ENCODE data around the gene SSBP2.

DNA sequence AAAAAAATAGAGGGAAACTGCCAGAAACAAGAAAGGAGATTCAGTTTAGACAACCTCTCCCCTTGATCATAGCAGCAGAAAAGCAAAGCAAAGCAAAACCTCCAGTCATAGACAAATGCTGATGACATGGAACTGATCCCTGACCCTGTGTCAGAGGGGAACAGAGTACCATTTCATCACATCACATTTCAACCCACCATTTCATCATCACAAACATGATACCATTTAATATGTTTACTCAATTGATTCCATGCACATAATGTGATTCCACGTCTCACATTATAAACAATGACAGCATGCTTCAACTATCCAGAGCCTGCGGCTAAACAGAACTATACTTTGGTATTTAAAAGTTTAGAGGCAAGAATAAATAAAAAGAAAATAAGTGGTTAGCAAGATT, 328.2 kb downstream of the SSBP2 start:
- TF ChIP-seq, protein P1, sequence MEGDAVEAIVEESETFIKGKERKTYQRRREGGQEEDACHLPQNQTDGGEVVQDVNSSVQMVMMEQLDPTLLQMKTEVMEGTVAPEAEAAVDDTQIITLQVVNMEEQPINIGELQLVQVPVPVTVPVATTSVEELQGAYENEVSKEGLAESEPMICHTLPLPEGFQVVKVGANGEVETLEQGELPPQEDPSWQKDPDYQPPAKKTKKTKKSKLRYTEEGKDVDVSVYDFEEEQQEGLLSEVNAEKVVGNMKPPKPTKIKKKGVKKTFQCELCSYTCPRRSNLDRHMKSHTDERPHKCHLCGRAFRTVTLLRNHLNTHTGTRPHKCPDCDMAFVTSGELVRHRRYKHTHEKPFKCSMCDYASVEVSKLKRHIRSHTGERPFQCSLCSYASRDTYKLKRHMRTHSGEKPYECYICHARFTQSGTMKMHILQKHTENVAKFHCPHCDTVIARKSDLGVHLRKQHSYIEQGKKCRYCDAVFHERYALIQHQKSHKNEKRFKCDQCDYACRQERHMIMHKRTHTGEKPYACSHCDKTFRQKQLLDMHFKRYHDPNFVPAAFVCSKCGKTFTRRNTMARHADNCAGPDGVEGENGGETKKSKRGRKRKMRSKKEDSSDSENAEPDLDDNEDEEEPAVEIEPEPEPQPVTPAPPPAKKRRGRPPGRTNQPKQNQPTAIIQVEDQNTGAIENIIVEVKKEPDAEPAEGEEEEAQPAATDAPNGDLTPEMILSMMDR (IDR thresholded peaks at IDR 0.05), result no peak
- no peak for TF ChIP-seq POLR2AphosphoS5 (IDR thresholded peaks at IDR 0.05)

Data from prostate gland (tissue), 2 donors.